ENCODE results near the gene CCNY.

- TF ChIP-seq CTCF (conservative IDR thresholded peaks at IDR 0.05; ENCODE audit: low read depth, low read length) = no peak
- no peak for TF ChIP-seq ELK1 (IDR thresholded peaks at IDR 0.05; ENCODE audit: borderline replicate concordance, low read depth, low read length)
- no peak for TF ChIP-seq MXI1 (IDR thresholded peaks at IDR 0.05; ENCODE audit: borderline replicate concordance, low read depth, low read length)
- TF ChIP-seq CEBPB (IDR thresholded peaks at IDR 0.05; ENCODE audit: low read depth, low read length) = no peak
- no peak for TF ChIP-seq POLR2A (IDR thresholded peaks at IDR 0.05; ENCODE audit: low read depth, low read length)
- no peak for TF ChIP-seq RCOR1 (IDR thresholded peaks at IDR 0.05; ENCODE audit: insufficient replicate concordance, low read length)
- no peak for TF ChIP-seq SMC3 (IDR thresholded peaks at IDR 0.05; ENCODE audit: low read depth, low read length)
- TF ChIP-seq MAZ (IDR thresholded peaks at IDR 0.05; ENCODE audit: borderline replicate concordance, low read depth, low read length) = no peak
- TF ChIP-seq FOS (IDR thresholded peaks at IDR 0.05; ENCODE audit: low read depth, low read length) = no peak
- no peak for TF ChIP-seq MAFK (IDR thresholded peaks at IDR 0.05; ENCODE audit: low read depth, low read length)
- no peak for TF ChIP-seq CHD1 (IDR thresholded peaks at IDR 0.05; ENCODE audit: low read depth, low read length)
- no peak for TF ChIP-seq RFX5 (IDR thresholded peaks at IDR 0.05; ENCODE audit: low read depth, low read length)
- TF ChIP-seq NFE2L2 (IDR thresholded peaks at IDR 0.05; ENCODE audit: low read depth, low read length) = no peak
Observed at GRCh38 chr10:35396560-35397434, 60.5 kb downstream of the CCNY start.
